Fibroblast of lung (primary cell): ENCODE data around the gene CACNG3. TPM values are rescaled to one million over a fixed set of nuclear protein-coding genes. Genes with fewer than 3 reads are reported as not detected.

ENCODE experiments used
- DNase-seq, 2 donors: peaks; one replicate each; pipeline versions ENCODE4 v3.0.0 to v3.0.0-alpha.2; 2010; ENCODE audit warnings: low read depth in 2 of 2
- H2AFZ ChIP-seq: 2 replicates; pipeline ENCODE4 v1.5.1; 2012; ENCODE audit warnings: low read length, control low read depth, inconsistent platforms
- H3K27ac ChIP-seq: 2 replicates; pipeline ENCODE4 v1.5.1; 2011; ENCODE audit warnings: low read length, control low read depth; ENCODE audit not compliant: insufficient read depth
- H3K27me3 ChIP-seq: 2 replicates; pipeline ENCODE4 v1.5.1; 2011; ENCODE audit warnings: mild to moderate bottlenecking, low read length; ENCODE audit not compliant: control insufficient read depth, insufficient read depth
- H3K36me3 ChIP-seq: 2 replicates; pipeline ENCODE4 v1.5.1; 2011; ENCODE audit warnings: low read length; ENCODE audit not compliant: control insufficient read depth, insufficient read depth
- H3K4me1 ChIP-seq: 2 replicates; pipeline ENCODE4 v1.5.1; 2011; ENCODE audit warnings: low read length; ENCODE audit not compliant: control insufficient read depth, insufficient read depth; ENCODE audit errors: extremely low read depth
- H3K4me2 ChIP-seq: 2 replicates; pipeline ENCODE4 v1.5.1; 2011; ENCODE audit warnings: low read length, control low read depth; ENCODE audit not compliant: insufficient read depth; ENCODE audit errors: extremely low read depth
- H3K4me3 ChIP-seq, 4 experiments: fragments of 200-600 bp in 1 of 4; sonication (generic) in 1 of 4; replicated peaks in 1 of 4; 2 replicates each; pipeline ENCODE4 v1.5.1; 2011 to 2016; ENCODE audit warnings: low read length in 4 of 4, low read depth in 3 of 4, mild to moderate bottlenecking in 3 of 4, control low read depth in 2 of 4, inconsistent platforms in 1 of 4, mixed read lengths in 1 of 4; ENCODE audit not compliant: insufficient read depth in 1 of 4; ENCODE audit errors: control extremely low read depth in 1 of 4
- H3K79me2 ChIP-seq: 2 replicates; pipeline ENCODE4 v1.5.1; 2012; ENCODE audit warnings: mild to moderate bottlenecking, low read length, inconsistent platforms; ENCODE audit not compliant: control insufficient read depth, insufficient read depth
- H3K9ac ChIP-seq: 2 replicates; pipeline ENCODE4 v1.5.1; 2011; ENCODE audit warnings: mild to moderate bottlenecking, low read length, control low read depth; ENCODE audit not compliant: insufficient read depth
- H3K9me3 ChIP-seq: 2 replicates; pipeline ENCODE4 v1.5.1; 2012; ENCODE audit warnings: low read depth, low read length; ENCODE audit not compliant: control insufficient read depth, insufficient read depth
- H4K20me1 ChIP-seq: 2 replicates; pipeline ENCODE4 v1.5.1; 2011; ENCODE audit warnings: low read length; ENCODE audit not compliant: control insufficient read depth, insufficient read depth; ENCODE audit errors: extremely low read depth
- CTCF ChIP-seq, 2 donors: IDR thresholded peaks in 1 of 2; conservative IDR thresholded peaks in 1 of 2; 1 replicate in 1 of 2; 2 replicates in 1 of 2; pipeline ENCODE4 v1.5.1; 2011 to 2012; ENCODE audit warnings: low read length in 2 of 2, control low read depth in 1 of 2, inconsistent platforms in 1 of 2, low read depth in 1 of 2, mild to moderate bottlenecking in 1 of 2
- EZH2 ChIP-seq: IDR thresholded peaks from 2 replicates; pipeline ENCODE4 v1.5.1; 2012; ENCODE audit warnings: low read length, control low read depth, mild to moderate bottlenecking; ENCODE audit errors: missing control alignments
- polyA plus RNA-seq, 2 donors: library from polyadenylated mRNA; depleted of rRNA in 1 of 2; stranded (reverse) in 1 of 2; unstranded in 1 of 2; fragments of >200 nt; gene quantifications; 2 replicates each; pipeline ENCODE4 v1.2.1, GENCODE V29; 2011 to 2012; ENCODE audit warnings: missing spikeins in 1 of 2
- total RNA-seq: library from RNA; depleted of rRNA; stranded (reverse); fragments of >200 nt; gene quantifications from 2 replicates; pipeline ENCODE4 v1.2.1, GENCODE V29; 2014

Gene CACNG3
- total and polyA plus RNA-seq, 2 donors (not counting 1 experiment from before 2014, with no cell fraction given) = not detected

GRCh38 chr16:24378999-24379398, 122.9 kb downstream of the CACNG3 start:
- Histone ChIP-seq H3K4me3 (no peak overlapping the region), H3K4me1 (no peaks in the 10 kb centered on the region), H3K79me2 (no peaks in the 10 kb centered on the region), H2AFZ (no peak overlapping the region), H4K20me1 (no peaks in the 10 kb centered on the region), H3K9me3 (no peaks in the 10 kb centered on the region), H3K36me3 (no peaks in the 10 kb centered on the region), H3K27ac (no peak overlapping the region), H3K27me3 (no peaks in the 10 kb centered on the region), H3K4me2 (no peak overlapping the region), H3K9ac (no peak overlapping the region)
- TF ChIP-seq EZH2 = no peak
- TF ChIP-seq CTCF (conservative IDR thresholded peaks at IDR 0.05 in 1 of 2, IDR thresholded peaks at IDR 0.05 in 1 of 2; ENCODE audit: low read depth in 1 of 2, low read length in 2 of 2) = no peak
- no peak for DNase-seq

GRCh38 chr16:24381470-24382118, 125.5 kb downstream of the CACNG3 start:
- Histone ChIP-seq H3K27me3 (no peaks in the 10 kb centered on the region), H2AFZ (no peak overlapping the region), H3K4me1 (no peaks in the 10 kb centered on the region), H3K9ac (no peak overlapping the region), H3K4me3 (no peak overlapping the region), H3K36me3 (no peaks in the 10 kb centered on the region), H4K20me1 (no peaks in the 10 kb centered on the region), H3K79me2 (no peaks in the 10 kb centered on the region), H3K4me2 (no peak overlapping the region), H3K27ac (no peak overlapping the region), H3K9me3 (no peaks in the 10 kb centered on the region)
- no peak for DNase-seq
- TF ChIP-seq EZH2 (no peak), CTCF (conservative IDR thresholded peaks at IDR 0.05 in 1 of 2, IDR thresholded peaks at IDR 0.05 in 1 of 2; ENCODE audit: low read depth in 1 of 2, low read length in 2 of 2) (no peak)

- Histone ChIP-seq H4K20me1 (no peaks in the 10 kb centered on the region), H3K36me3 (no peaks in the 10 kb centered on the region), H3K4me2 (no peak overlapping the region), H3K27ac (no peak overlapping the region), H3K27me3 (no peaks in the 10 kb centered on the region), H3K4me1 (no peaks in the 10 kb centered on the region), H3K9ac (no peak overlapping the region), H2AFZ (no peak overlapping the region), H3K4me3 (no peak overlapping the region), H3K79me2 (no peaks in the 10 kb centered on the region), H3K9me3 (no peaks in the 10 kb centered on the region)
- no peak for DNase-seq
- no peak for TF ChIP-seq CTCF (conservative IDR thresholded peaks at IDR 0.05 in 1 of 2, IDR thresholded peaks at IDR 0.05 in 1 of 2; ENCODE audit: low read depth in 1 of 2, low read length in 2 of 2)
- no peak for TF ChIP-seq EZH2
Measured at GRCh38 chr16:24382762-24383407, 126.8 kb downstream of the CACNG3 start.
